ENCODE measurements around the gene STX4.

Gene STX4

DNA sequence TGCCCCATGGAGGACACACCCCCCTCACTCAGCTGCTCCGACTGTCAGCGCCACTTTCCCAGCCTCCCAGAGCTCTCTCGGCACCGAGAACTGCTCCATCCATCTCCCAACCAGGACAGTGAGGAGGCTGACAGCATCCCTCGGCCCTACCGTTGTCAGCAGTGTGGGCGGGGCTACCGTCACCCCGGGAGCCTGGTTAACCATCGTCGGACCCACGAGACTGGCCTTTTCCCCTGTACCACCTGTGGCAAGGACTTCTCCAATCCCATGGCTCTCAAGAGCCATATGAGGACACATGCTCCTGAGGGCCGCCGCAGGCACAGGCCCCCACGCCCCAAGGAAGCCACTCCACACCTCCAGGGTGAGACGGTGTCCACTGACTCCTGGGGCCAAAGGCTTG lies 43.0 kb downstream of the STX4 start:
- Histone ChIP-seq H3K27ac (ENCODE audit: low read depth, low read length, poor library complexity, severe bottlenecking) (no peak overlapping the region), H3K79me2 (ENCODE audit: insufficient read depth, low read length) (peaks cover 20% of the 10 kb centered on the region), H3K9ac (ENCODE audit: low read length) (no peak overlapping the region), H3K4me3 (ENCODE audit: low read depth, low read length, poor library complexity, severe bottlenecking) (no peak overlapping the region), H3K9me2 (ENCODE audit: low read depth, low read length) (no peaks in the 10 kb centered on the region), H4K20me1 (ENCODE audit: insufficient read depth, low read length) (no peaks in the 10 kb centered on the region), H3K9me3 (ENCODE audit: low read length) (no peaks in the 10 kb centered on the region), H3K27me3 (ENCODE audit: insufficient read depth, low read length) (no peaks in the 10 kb centered on the region), H3K4me2 (ENCODE audit: low read length) (no peak overlapping the region), H2AFZ (ENCODE audit: low read length) (no peak overlapping the region), H3K36me3 (ENCODE audit: insufficient read depth, low read length) (peaks cover 54% of the 10 kb centered on the region), H3F3A (ENCODE audit: insufficient read depth, low read length) (no peaks in the 10 kb centered on the region), H3K4me1 (ENCODE audit: insufficient read depth, low read length, severe bottlenecking) (peaks cover 21% of the 10 kb centered on the region)
- TF ChIP-seq, protein P1, sequence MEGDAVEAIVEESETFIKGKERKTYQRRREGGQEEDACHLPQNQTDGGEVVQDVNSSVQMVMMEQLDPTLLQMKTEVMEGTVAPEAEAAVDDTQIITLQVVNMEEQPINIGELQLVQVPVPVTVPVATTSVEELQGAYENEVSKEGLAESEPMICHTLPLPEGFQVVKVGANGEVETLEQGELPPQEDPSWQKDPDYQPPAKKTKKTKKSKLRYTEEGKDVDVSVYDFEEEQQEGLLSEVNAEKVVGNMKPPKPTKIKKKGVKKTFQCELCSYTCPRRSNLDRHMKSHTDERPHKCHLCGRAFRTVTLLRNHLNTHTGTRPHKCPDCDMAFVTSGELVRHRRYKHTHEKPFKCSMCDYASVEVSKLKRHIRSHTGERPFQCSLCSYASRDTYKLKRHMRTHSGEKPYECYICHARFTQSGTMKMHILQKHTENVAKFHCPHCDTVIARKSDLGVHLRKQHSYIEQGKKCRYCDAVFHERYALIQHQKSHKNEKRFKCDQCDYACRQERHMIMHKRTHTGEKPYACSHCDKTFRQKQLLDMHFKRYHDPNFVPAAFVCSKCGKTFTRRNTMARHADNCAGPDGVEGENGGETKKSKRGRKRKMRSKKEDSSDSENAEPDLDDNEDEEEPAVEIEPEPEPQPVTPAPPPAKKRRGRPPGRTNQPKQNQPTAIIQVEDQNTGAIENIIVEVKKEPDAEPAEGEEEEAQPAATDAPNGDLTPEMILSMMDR (IDR thresholded peaks at IDR 0.05; ENCODE audit: low read length) = no peak
- no peak for TF ChIP-seq EZH2 (IDR thresholded peaks at IDR 0.05; ENCODE audit: borderline replicate concordance, low read length)

DNA sequence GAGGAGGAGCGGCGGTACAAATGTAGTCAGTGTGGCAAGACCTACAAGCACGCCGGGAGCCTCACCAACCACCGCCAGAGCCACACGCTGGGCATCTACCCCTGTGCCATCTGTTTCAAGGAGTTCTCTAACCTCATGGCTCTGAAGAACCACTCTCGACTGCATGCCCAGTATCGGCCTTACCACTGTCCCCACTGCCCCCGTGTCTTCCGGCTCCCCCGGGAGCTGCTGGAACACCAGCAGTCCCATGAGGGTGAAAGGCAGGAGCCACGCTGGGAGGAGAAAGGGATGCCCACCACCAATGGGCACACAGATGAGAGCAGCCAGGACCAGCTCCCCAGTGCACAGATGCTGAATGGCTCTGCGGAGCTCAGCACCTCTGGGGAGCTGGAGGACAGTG lies 43.7 kb downstream of the STX4 start:
- no peaks in the 10 kb centered on the region for H3F3A ChIP-seq (ENCODE audit: insufficient read depth, low read length)
- H2AFZ ChIP-seq (ENCODE audit: low read length) = no peak overlapping the region
- H3K27me3 ChIP-seq (ENCODE audit: insufficient read depth, low read length) = no peaks in the 10 kb centered on the region
- peaks cover 13% of the 10 kb centered on the region for H3K79me2 ChIP-seq (ENCODE audit: insufficient read depth, low read length)
- no peak overlapping the region for H3K27ac ChIP-seq (ENCODE audit: low read depth, low read length, poor library complexity, severe bottlenecking)
- H3K4me1 ChIP-seq (ENCODE audit: insufficient read depth, low read length, severe bottlenecking) = peaks cover 14% of the 10 kb centered on the region
- H3K9ac ChIP-seq (ENCODE audit: low read length) = no peak overlapping the region
- no peaks in the 10 kb centered on the region for H3K9me3 ChIP-seq (ENCODE audit: low read length)
- H3K9me2 ChIP-seq (ENCODE audit: low read depth, low read length) = no peaks in the 10 kb centered on the region
- H3K4me3 ChIP-seq (ENCODE audit: low read depth, low read length, poor library complexity, severe bottlenecking) = no peak overlapping the region
- H4K20me1 ChIP-seq (ENCODE audit: insufficient read depth, low read length) = no peaks in the 10 kb centered on the region
- no peak overlapping the region for H3K4me2 ChIP-seq (ENCODE audit: low read length)
- no peak for TF ChIP-seq EZH2 (IDR thresholded peaks at IDR 0.05; ENCODE audit: borderline replicate concordance, low read length)
- TF ChIP-seq, protein P1 (IDR thresholded peaks at IDR 0.05; ENCODE audit: low read length) = no peak
- peaks cover 54% of the 10 kb centered on the region for H3K36me3 ChIP-seq (ENCODE audit: insufficient read depth, low read length)

DNA sequence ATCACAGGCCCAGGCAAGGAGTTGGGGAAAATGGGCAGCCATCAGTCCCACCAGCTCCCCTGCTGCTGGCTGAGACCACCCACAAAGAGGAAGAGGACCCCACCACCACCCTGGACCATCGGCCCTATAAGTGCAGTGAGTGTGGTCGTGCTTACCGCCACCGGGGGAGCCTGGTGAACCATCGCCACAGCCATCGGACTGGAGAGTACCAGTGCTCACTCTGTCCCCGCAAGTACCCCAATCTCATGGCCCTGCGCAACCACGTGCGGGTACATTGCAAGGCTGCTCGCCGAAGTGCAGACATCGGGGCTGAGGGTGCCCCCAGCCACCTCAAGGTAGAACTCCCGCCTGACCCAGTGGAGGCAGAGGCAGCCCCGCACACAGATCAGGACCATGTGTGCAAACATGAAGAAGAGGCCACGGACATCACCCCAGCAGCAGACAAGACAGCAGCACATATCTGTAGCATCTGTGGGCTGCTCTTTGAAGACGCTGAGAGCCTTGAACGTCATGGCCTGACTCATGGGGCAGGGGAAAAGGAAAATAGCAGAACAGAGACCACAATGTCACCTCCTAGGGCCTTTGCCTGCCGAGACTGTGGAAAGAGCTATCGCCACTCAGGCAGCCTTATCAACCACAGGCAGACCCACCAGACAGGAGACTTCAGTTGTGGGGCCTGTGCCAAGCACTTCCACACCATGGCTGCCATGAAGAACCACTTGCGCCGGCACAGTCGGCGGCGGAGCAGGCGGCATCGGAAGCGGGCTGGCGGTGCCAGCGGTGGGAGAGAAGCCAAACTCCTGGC lies 44.4 kb downstream of the STX4 start:
- Histone ChIP-seq H2AFZ (ENCODE audit: low read length) (no peak overlapping the region), H3F3A (ENCODE audit: insufficient read depth, low read length) (no peaks in the 10 kb centered on the region), H3K36me3 (ENCODE audit: insufficient read depth, low read length) (peaks cover 61% of the 10 kb centered on the region), H3K27me3 (ENCODE audit: insufficient read depth, low read length) (no peaks in the 10 kb centered on the region), H3K4me1 (ENCODE audit: insufficient read depth, low read length, severe bottlenecking) (peaks cover 9% of the 10 kb centered on the region), H4K20me1 (ENCODE audit: insufficient read depth, low read length) (no peaks in the 10 kb centered on the region), H3K27ac (ENCODE audit: low read depth, low read length, poor library complexity, severe bottlenecking) (no peak overlapping the region), H3K4me2 (ENCODE audit: low read length) (no peak overlapping the region), H3K4me3 (ENCODE audit: low read depth, low read length, poor library complexity, severe bottlenecking) (no peak overlapping the region), H3K79me2 (ENCODE audit: insufficient read depth, low read length) (peaks cover 6% of the 10 kb centered on the region; the same call in 1 of the 2 replicates), H3K9me3 (ENCODE audit: low read length) (no peaks in the 10 kb centered on the region), H3K9ac (ENCODE audit: low read length) (no peak overlapping the region), H3K9me2 (ENCODE audit: low read depth, low read length) (no peaks in the 10 kb centered on the region)
- no peak for TF ChIP-seq EZH2 (IDR thresholded peaks at IDR 0.05; ENCODE audit: borderline replicate concordance, low read length)
- TF ChIP-seq, protein P1 (IDR thresholded peaks at IDR 0.05; ENCODE audit: low read length) = no peak; the same call in 1 of the 2 replicates

Data from OCI-LY1 (cell line).